GM21737 (cell line): ENCODE measurements around the gene CYGB.

ENCODE experiments used
- ATAC-seq: cut with Tn5 transposase; IDR thresholded peaks from one replicate; pipeline ENCODE4 v1.9.1; 2021; ENCODE audit warnings: mild to moderate bottlenecking, moderate library complexity; ENCODE audit not compliant: unreplicated experiment

CYGB gene

GRCh38 chr17:76537578-76538280, at the start of gene CYGB:
Gene CYGB, minus strand, starts transcription at chr17:76537709. Its CDS starts 167 bp downstream, at chr17:76537542.
- ATAC-seq = no peak

- no peak for ATAC-seq
Measured at GRCh38 chr17:76586741-76587487, 49.4 kb upstream of the CYGB start.

- no peak for ATAC-seq
Measured at GRCh38 chr17:76585649-76586593, 48.4 kb upstream of the CYGB start, which contains the start of gene ST6GALNAC2. Gene ST6GALNAC2, minus strand, starts transcription at chr17:76585860. Its CDS starts 52 bp downstream, at chr17:76585808.

GRCh38 chr17:76585033-76585648, 47.6 kb upstream of the CYGB start:
- no peak for ATAC-seq

GRCh38 chr17:76584427-76585032, 47.0 kb upstream of the CYGB start:
- no peak for ATAC-seq

GRCh38 chr17:76582660-76583059, 45.2 kb upstream of the CYGB start:
- no peak for ATAC-seq

GRCh38 chr17:76581515-76581914, 44.0 kb upstream of the CYGB start:
- no peak for ATAC-seq

GRCh38 chr17:76579281-76579680, 41.8 kb upstream of the CYGB start:
- ATAC-seq = no peak

GRCh38 chr17:76578376-76578775, 40.9 kb upstream of the CYGB start:
- ATAC-seq = no peak

GRCh38 chr17:76577876-76578275, 40.4 kb upstream of the CYGB start:
- ATAC-seq = no peak

GRCh38 chr17:76576189-76576588, 38.7 kb upstream of the CYGB start:
- ATAC-seq = no peak

GRCh38 chr17:76575570-76575969, 38.1 kb upstream of the CYGB start:
- ATAC-seq = no peak

GRCh38 chr17:76574166-76574565, 36.7 kb upstream of the CYGB start:
- ATAC-seq = no peak

GRCh38 chr17:76573096-76573495, 35.6 kb upstream of the CYGB start:
- no peak for ATAC-seq

GRCh38 chr17:76572201-76572910, 34.8 kb upstream of the CYGB start:
- no peak for ATAC-seq

GRCh38 chr17:76570877-76571471, 33.5 kb upstream of the CYGB start:
- ATAC-seq = no peak

- no peak for ATAC-seq
Measured at GRCh38 chr17:76570457-76570856, 32.9 kb upstream of the CYGB start.

- no peak for ATAC-seq
Measured at GRCh38 chr17:76569607-76570279, 32.2 kb upstream of the CYGB start.

GRCh38 chr17:76568811-76569221, 31.3 kb upstream of the CYGB start:
- no peak for ATAC-seq
